Measurements from ENCODE around the gene ANKRD11.

ANKRD11 gene

DNA sequence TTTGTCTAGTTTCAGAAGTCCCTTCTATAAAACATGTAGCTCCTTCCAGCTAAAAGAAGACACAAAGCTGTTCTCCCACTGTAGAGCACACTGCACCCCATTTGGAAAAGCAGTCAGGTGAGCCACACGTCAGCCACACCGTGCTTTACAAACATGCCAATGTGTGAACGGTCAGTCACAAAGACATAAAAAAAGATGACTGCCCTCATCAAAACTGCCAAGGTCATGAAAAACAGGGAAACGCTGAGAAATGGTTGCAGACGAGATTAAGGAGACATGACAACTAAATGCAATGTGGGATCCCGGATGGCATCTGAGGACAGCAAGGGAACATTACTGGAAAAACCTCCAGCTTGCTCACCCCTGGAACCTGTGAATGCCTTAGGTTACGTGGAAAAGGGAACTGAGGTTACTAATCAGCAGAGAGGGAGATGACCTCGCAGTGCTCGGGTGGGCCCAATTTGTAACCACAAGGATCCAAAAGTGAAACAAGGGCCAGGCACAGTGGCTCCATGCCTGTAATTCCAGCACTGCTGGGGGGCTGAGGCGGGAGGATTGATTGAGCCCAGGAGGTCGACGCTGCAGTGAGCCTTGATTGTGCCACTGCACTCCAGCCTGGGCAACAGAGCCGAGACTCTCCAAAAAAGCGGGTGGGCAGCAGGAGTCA, 8.1 kb downstream of the ANKRD11 start:
- DNase-seq (ENCODE audit: low read depth), result no peak
- TF ChIP-seq, protein P1, sequence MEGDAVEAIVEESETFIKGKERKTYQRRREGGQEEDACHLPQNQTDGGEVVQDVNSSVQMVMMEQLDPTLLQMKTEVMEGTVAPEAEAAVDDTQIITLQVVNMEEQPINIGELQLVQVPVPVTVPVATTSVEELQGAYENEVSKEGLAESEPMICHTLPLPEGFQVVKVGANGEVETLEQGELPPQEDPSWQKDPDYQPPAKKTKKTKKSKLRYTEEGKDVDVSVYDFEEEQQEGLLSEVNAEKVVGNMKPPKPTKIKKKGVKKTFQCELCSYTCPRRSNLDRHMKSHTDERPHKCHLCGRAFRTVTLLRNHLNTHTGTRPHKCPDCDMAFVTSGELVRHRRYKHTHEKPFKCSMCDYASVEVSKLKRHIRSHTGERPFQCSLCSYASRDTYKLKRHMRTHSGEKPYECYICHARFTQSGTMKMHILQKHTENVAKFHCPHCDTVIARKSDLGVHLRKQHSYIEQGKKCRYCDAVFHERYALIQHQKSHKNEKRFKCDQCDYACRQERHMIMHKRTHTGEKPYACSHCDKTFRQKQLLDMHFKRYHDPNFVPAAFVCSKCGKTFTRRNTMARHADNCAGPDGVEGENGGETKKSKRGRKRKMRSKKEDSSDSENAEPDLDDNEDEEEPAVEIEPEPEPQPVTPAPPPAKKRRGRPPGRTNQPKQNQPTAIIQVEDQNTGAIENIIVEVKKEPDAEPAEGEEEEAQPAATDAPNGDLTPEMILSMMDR (IDR thresholded peaks at IDR 0.05; ENCODE audit: insufficient read depth, low read depth, low read length, missing control alignments), result no peak
- H3K4me3 ChIP-seq (ENCODE audit: low read depth, low read length), result no peak overlapping the region

DNA sequence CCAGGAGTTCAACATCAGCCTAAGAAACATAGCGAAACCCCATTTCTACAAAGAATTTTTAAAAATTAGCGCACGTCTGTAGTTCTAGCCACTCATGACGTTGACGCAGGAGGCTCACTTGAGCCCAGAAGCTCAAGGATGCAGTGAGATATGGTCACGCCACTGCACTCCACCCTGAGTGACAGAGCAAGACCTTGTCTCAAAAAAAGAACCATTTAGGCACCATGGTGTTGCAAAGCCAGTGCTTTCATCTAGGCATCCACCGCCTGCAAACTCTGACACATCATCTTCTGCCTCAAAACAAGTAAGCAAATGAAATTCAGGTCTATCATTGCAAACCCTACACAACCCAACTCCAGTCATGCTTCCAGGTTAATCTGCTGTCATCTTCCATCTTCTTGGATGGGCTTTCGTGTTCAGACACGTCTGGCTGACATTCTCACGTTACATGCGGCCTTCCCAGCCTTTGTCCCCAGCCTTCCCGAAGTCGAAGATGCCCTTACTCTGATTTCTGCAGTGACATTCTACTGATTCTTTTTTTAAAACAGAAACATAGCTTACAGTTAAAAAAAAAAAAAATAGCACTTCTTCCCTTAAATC, 8.9 kb downstream of the ANKRD11 start:
- no peak overlapping the region for H3K4me3 ChIP-seq (ENCODE audit: low read depth, low read length)
- TF ChIP-seq, protein P1 (IDR thresholded peaks at IDR 0.05; ENCODE audit: insufficient read depth, low read depth, low read length, missing control alignments), result no peak
- no peak for DNase-seq (ENCODE audit: low read depth)

DNA sequence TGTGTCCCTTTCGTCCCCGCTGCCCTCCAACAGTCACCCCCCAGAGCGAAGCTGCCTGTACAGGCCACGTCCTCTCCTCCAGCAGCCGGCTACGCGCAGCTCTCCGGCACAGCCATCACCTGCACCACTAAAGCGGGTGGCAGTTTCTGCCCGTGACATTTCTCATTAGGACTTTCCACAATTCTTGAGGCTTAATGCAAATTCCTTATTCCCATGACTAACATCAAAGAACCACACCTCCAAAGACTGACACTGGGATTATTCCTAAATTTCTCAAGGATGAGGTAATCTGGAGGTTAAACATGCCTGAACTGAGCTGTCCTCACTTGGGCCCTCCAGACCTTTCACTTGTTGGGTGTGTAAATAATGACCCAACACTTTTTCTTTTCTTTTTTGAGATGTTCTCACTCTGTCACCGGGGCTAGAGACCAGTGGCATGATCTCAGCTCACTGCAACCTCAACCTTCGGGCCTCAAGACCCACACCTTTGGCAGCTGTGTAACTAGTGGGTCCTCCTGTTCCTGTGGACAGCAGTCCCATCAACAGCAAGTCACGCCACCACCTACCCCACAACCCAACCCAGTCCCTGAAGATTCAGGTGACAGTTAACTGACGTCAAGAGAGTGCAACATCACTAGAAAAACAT, 11.7 kb downstream of the ANKRD11 start:
- TF ChIP-seq, protein P1 (IDR thresholded peaks at IDR 0.05; ENCODE audit: insufficient read depth, low read depth, low read length, missing control alignments), result no peak
- no peak overlapping the region for H3K4me3 ChIP-seq (ENCODE audit: low read depth, low read length)
- DNase-seq (ENCODE audit: low read depth), result no peak

DNA sequence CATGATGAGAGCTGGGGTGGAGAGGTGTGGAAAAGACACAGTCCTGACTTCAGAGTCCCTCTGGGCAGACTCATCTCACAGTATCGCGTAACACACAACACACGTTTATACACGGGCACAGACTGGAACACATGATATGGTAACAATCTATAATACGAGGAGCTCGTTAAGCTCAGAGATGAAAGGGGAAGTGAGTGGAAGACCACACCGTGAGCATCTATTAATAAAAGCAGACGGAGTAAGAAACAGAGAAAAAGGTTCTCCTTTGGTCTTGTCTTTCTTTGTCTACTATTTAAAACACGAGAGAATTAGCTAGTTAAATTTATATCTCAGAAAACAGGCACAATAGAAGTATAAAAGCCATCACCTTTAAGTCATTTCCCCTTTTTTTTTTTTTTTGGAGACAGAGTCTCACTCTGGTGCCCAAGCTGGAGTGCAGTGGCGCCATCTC, 13.5 kb downstream of the ANKRD11 start:
- TF ChIP-seq, protein P1 (IDR thresholded peaks at IDR 0.05; ENCODE audit: insufficient read depth, low read depth, low read length, missing control alignments), result no peak
- peak overlapping the region; percentile 6; the same call in 1 of the 2 replicates for H3K4me3 ChIP-seq (ENCODE audit: low read depth, low read length)
- DNase-seq (ENCODE audit: low read depth), result peak; percentile 67

DNA sequence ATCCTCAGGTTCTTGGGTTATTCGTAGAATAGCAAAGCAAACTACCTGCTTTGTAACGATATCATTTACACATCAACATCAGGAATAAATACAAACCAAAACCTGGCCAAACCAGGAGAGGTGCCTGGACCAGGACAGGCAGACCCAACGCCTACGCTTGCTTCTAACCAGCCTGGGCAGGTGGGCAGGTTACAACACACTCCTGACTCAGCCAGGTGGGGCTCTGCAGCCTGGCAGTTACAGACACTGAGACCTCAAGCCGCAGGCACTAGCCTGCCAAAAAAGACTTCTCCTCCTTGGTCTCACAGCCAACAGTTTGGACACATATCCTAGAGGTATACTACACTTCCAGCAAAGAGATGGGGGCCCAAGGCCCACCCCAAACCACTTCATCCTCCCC, 14.0 kb downstream of the ANKRD11 start:
- H3K4me3 ChIP-seq (ENCODE audit: low read depth, low read length), result no peak overlapping the region
- no peak for DNase-seq (ENCODE audit: low read depth)
- TF ChIP-seq, protein P1 (IDR thresholded peaks at IDR 0.05; ENCODE audit: insufficient read depth, low read depth, low read length, missing control alignments), result no peak

DNA sequence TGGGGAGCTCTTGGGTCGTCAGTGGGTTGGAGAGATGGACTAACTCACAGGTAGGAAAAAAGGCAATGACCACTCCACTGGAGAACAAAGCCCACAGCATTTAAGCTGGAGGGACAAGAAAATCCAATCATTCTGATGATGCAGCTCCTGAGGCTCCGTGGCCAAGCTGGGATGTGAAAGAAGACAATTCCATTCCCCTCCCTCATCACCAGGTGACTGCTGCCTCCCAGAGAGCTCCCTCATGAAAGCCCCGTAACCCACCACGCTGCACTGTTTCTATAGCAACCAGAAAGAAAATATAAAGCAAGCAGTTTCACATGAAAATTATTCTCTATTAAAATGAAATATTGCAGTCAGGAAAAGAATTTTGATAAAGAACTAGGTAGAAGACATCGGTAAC, 15.2 kb downstream of the ANKRD11 start:
- TF ChIP-seq, protein P1 (IDR thresholded peaks at IDR 0.05; ENCODE audit: insufficient read depth, low read depth, low read length, missing control alignments), result no peak
- H3K4me3 ChIP-seq (ENCODE audit: low read depth, low read length), result no peak overlapping the region
- no peak for DNase-seq (ENCODE audit: low read depth)
